Kidney capillary endothelial cell (primary cell): ENCODE data around the gene LRP1.

Source experiments
- DNase-seq: peaks from one replicate; pipeline ENCODE4 v3.0.0-alpha.2; 2018; ENCODE audit warnings: low spot score

The LRP1 gene

DNA sequence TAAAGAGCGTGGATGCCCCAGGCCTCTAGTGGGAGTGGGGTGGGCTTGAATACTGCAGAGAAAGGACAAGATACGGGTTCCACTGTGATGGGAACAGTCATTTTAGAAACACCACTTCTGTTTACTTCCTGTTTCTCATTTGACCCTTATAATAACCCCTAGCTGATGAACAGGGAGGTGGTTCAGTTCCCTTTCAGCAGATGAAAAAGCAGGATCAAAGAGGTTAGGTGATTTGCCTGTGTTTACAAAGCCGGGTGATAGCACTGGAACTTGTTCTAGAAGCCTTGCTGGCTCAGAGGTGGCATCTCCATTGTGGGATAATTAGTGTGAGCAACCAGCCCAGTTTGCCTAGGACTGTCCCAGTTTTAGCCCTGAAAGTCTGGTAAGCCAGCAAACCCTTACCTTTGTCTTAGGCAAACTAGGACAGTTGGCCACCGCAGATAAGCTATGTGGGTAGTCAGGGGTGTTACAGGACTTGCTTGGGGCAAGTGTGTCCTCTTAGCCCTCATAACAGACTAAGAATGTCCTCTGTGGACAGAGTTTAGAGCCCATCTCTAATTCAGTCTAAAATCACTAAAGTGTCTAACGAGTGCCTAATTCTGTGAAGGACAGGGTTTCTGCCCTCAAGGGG is 26.6 kb downstream of the LRP1 start:
- DNase-seq: no peak

DNA sequence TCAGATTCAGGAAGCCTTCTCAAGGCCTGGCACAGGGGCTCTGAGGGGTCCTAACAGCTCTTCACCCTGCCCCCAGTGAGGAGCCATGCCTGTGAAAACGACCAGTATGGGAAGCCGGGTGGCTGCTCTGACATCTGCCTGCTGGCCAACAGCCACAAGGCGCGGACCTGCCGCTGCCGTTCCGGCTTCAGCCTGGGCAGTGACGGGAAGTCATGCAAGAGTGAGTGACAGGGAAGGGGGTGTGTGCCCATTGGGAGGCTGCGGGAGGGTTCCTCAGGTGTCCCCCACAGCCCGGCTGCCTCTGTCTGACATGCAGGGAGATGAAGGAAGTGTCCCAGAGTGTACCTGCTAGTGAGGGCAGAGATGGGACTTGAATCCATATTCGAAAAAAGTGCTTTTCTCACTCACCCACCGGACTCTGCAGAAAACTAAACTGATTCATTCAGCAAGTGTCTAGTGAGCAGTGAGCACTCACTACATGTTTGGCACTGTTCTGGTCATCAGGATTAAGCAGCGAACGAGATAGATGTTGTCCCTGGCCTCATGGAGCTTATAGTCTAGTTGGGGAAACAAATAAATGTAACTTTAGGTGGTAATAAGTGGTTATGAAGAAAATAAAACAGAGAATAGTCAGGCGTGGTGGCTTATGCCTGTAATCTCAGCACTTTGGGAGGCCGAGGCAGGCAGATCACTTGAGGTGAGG is 28.6 kb downstream of the LRP1 start:
- DNase-seq: no peak

DNA sequence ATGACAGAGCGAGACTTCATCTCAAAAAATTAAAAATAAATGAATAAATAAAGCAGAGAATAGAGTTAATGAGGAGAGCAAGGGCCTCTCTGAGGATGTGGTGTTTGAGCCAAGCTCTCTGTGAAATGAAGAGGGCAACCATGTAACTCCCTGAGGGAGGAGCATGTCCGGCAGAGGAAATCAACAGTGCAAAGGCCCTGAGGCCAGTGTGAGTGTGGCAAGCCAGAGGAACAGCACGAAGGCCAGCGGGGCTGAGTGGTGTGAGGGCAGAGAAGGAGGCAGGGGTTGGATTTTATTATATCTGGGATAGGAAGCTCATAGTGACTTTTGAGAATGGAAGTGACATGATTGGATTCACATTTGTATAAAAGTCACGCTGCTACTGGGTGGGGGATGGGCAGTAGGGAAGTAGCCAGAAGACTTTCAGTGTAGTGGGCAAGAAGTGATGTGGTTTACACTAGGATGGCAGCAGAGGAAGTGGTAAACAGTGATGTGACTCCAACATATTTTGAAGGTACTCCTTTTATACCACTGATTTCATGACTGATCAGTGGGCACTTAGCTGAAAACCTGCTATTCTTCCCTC is 29.4 kb downstream of the LRP1 start:
- no peak for DNase-seq

GRCh38 chr12:57158186-57158585 is 29.9 kb downstream of the LRP1 start:
- DNase-seq: no peak

- no peak for DNase-seq
Observed at GRCh38 chr12:57158665-57159064, 30.4 kb downstream of the LRP1 start.

DNA sequence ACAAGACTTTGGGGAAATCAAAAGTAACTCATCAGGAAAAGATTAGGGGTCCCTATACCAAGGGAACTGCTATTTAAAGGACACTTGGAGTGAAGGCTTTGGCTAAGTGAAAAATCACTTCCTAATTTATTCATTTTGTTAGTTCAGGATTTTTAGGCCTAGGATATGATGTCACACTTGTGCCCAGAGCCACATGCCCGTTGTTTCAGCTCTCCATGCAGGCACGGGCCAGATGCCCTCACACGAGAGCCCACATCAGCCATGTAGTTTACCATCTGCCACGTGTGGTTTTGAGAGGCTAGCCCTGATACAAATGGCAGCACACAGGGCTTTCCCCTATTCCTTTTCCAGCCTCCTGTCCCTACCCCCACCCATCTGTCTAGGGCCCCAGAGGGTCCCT is 31.0 kb downstream of the LRP1 start:
- DNase-seq: no peak

GRCh38 chr12:57160040-57160439 is 31.8 kb downstream of the LRP1 start:
- no peak for DNase-seq

GRCh38 chr12:57160741-57161140 is 32.5 kb downstream of the LRP1 start:
- no peak for DNase-seq

DNA sequence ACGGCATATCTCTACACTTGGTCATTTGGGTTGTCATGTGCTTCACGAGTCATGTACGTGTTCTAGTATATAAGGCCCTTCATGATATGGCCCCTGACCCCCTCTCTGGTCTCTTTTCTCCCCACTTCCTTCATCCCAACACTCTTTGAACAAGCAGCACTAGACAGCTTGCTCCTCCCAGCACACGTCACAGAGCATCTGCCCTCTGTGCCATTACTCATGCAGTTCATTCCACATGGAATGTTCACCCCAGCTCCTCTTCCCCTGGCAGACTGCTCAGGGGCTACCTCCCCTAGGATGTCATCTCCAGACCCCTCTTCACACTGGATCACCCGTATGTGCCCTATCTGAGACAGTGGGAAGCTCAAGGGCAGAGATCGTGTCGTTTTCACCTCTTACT is 33.2 kb downstream of the LRP1 start:
- DNase-seq: no peak

GRCh38 chr12:57162553-57163125 is 34.4 kb downstream of the LRP1 start:
- DNase-seq: no peak

DNA sequence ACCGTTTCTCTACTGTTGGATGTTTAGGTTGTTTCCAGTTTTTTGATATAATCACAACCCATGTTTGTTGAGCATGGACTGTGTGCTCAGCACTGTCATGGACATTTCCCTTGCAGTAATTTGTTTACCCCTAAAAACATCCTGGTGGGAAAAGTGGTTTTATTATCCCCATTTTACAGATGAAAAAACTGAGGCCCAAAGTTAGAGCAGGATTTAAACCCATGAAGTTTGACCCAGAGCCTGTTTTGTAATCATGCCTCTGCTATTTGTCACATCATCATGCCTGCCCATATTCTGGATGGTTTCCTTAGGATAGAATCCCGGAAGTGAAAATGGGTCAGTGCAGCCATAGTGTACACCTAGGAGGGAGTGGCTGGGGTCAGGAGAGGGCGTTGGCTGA is 36.2 kb downstream of the LRP1 start:
- no peak for DNase-seq

DNA sequence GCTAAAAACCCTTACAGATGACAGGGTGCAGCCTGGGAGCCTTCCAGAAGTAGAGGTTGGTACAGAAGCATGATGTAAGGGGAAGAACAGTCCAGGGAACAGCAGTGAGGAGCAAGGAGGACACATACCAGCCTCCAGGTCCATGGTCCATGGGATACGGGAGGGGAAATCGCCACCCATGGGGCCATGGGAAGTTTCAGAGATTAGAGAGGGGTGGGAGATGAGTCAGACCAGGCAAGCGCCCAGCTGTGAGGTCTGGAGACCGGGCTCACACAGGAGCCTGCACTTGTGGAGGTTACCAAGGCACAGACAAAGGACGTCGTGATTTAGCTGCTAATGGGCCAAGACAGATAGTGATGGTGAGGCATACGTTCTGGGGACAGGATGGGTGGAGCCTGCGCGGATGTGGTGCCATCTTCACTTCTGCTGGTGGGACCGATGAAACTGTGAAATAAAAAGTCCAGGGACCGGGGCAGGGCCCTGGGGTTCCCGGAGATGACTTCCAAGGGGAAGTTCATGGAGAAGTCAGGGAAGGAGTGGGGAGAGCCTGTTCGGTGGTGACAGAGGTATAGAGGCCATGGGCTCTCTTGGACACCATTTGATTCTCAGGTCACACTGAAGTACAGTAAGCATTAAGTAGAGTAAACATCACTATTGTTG is 36.8 kb downstream of the LRP1 start:
- no peak for DNase-seq

DNA sequence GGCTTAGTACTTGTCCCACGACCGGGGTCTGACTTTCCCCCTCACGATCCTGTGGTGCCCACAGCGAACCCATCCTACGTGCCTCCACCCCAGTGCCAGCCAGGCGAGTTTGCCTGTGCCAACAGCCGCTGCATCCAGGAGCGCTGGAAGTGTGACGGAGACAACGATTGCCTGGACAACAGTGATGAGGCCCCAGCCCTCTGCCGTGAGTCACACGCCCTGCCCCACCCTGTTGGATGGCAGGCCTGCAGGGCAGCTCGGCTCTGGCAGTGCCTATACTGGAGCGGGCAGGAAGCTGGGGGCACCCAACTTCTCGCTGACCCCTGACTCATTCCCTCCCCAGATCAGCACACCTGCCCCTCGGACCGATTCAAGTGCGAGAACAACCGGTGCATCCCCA is 37.5 kb downstream of the LRP1 start:
- no peak for DNase-seq

DNA sequence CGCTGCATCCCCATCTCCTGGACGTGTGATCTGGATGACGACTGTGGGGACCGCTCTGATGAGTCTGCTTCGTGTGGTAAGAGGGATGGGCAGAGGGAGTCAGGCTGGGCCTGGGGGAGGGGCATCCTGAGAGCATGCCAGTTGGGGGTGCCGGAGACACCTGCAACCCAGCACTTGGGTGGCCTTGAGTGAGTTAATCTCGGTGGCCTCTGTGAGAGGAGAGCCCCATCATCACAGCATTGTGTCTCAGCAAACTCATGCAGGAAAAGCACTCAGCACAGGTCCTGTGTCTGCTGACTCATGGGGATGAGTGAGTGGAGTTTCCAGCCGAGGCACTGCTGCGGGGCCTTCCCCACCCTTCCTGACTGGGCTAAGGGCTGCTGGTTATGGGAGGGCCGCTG is 38.7 kb downstream of the LRP1 start:
- peak; percentile 68 for DNase-seq

GRCh38 chr12:57168058-57168457 is 39.8 kb downstream of the LRP1 start:
- no peak for DNase-seq

DNA sequence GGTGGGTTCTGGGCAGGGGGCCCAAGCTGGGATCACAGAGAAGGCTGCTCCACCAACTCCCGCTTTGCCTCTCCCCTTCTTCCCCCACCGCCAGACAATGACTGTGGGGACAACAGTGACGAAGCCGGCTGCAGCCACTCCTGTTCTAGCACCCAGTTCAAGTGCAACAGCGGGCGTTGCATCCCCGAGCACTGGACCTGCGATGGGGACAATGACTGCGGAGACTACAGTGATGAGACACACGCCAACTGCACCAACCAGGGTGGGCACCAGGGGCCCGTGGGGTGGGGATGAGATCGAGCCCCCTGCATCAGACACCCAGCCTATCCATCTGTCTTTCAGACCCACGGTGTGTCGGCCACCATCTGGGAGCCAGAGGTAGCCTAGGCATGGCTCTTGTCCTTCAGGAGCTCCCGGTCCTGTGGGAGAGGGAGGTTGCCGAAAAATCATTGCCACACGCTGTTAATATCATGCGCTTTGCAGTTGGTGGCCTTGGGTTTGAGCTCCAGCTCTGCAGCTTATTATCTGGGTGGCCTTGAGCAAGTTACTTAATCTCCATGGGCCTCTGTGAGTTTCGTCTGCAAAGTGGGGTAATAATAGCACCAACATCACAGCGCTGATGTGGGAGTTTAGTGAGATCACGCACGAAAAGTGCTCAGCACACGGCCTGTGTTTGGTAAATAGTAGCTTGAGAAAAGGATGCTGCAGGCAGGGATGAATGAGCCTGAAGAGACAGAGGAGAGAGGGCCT is 40.9 kb downstream of the LRP1 start:
- no peak for DNase-seq

GRCh38 chr12:57169969-57170368 is 41.7 kb downstream of the LRP1 start:
- DNase-seq: no peak

GRCh38 chr12:57170408-57170807 is 42.1 kb downstream of the LRP1 start:
- DNase-seq: no peak

DNA sequence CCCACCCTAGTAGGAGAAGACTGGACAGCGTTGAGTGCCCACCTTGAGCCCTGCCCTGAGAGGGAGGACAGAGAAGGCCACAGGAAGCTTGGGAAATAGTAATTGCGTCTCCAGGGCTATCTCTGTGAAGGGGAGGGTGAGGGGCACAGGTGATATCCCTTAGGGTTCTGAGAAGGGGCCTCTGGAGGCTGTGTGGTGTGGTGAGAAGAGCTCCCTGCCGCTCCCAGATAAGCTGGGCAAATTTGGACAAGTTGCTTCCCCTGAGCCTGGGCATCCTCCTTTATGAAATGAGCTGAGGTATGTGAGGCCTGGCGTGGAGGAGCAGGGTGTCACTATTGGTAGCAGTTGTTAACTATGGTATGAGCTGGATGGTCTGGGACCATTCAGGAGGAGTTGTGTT is 42.6 kb downstream of the LRP1 start:
- no peak for DNase-seq

DNA sequence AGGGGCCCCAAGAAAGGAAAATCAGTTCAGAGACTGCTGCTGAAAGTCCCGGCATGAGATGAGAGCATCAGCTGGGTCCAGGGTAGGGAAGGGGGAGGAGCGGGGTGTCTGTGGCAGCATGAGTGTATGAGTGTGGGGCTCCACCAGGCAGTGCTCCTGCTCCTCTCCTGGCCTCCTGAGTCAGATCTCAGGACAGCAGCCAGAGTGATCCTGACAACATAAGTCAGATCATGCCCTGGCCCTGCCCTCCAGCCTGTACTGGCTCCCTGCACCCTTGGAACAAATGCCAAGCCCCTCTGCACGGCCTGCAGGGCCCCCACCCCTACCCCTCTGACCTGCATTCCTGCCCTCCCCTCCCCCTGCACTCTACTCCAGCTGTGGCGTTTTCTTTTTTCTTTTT is 43.4 kb downstream of the LRP1 start:
- DNase-seq: no peak

DNA sequence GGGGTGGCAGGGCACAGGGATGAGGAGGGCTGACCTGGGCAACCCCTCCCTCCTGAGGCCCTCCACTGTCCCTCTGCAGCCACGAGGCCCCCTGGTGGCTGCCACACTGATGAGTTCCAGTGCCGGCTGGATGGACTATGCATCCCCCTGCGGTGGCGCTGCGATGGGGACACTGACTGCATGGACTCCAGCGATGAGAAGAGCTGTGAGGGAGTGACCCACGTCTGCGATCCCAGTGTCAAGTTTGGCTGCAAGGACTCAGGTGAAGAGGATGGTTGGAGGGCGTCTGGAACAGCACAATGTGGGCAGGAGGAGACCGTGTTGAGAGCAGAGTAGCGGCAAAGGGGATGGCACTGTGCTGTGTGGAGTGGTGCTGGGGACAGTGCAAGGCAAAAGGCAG is 44.8 kb downstream of the LRP1 start:
- no peak for DNase-seq

DNA sequence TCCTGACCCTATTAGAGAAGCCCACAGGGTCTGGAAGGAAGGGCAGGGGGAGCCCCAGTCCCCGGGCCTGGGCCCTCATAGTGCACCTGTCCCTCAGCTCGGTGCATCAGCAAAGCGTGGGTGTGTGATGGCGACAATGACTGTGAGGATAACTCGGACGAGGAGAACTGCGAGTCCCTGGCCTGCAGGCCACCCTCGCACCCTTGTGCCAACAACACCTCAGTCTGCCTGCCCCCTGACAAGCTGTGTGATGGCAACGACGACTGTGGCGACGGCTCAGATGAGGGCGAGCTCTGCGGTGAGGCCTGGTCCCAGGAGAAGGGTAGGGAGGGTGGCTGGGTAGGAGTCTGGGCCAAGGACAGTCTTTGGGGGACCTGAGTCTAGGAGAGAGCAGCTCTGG is 45.4 kb downstream of the LRP1 start:
- no peak for DNase-seq
